Upper lobe of left lung (tissue), 4 donors: ENCODE results near the gene TIGIT.

Experiments used
- POLR2A ChIP-seq, 4 donors: fragments of 450-650 bp; IDR thresholded peaks; one replicate each; pipeline ENCODE4 v1.5.1; 2016 to 2017; ENCODE audit warnings: antibody characterized with exemption in 4 of 4, mild to moderate bottlenecking in 2 of 4
- POLR2AphosphoS5 ChIP-seq, 2 donors: sonication (generic); formaldehyde crosslinking; IDR thresholded peaks; one replicate each; pipeline ENCODE4 v1.5.1; 2017; ENCODE audit warnings: antibody characterized with exemption in 2 of 2
- TF ChIP-seq, protein P1 (sequence below), 6 experiments: fragments of 450-650 bp in 4 of 6; fragments of 200-600 bp in 2 of 6; sonication (generic) in 2 of 6; IDR thresholded peaks; one replicate each; pipeline ENCODE4 v1.5.1; 2016 to 2019; ENCODE audit warnings: antibody characterized with exemption in 6 of 6

GRCh38 chr3:114299941-114300624 is 6.3 kb downstream of the TIGIT start:
- TF ChIP-seq, protein P1, sequence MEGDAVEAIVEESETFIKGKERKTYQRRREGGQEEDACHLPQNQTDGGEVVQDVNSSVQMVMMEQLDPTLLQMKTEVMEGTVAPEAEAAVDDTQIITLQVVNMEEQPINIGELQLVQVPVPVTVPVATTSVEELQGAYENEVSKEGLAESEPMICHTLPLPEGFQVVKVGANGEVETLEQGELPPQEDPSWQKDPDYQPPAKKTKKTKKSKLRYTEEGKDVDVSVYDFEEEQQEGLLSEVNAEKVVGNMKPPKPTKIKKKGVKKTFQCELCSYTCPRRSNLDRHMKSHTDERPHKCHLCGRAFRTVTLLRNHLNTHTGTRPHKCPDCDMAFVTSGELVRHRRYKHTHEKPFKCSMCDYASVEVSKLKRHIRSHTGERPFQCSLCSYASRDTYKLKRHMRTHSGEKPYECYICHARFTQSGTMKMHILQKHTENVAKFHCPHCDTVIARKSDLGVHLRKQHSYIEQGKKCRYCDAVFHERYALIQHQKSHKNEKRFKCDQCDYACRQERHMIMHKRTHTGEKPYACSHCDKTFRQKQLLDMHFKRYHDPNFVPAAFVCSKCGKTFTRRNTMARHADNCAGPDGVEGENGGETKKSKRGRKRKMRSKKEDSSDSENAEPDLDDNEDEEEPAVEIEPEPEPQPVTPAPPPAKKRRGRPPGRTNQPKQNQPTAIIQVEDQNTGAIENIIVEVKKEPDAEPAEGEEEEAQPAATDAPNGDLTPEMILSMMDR (IDR thresholded peaks at IDR 0.05): no peak
- no peak for TF ChIP-seq POLR2AphosphoS5 (IDR thresholded peaks at IDR 0.05)
- TF ChIP-seq POLR2A (IDR thresholded peaks at IDR 0.05): no peak
